ELF-1 (cell line): ENCODE results near the gene PARP1.
"Not testable (repeated sequence)": the region's sequence is repeated elsewhere in the genome, so short reads cannot be mapped to it uniquely, and the experiment has no call there.

Experiments used
- DNase-seq: peaks from one replicate; pipeline ENCODE4 v3.0.0-alpha.2; 2016; ENCODE audit warnings: low read depth, low spot score

Gene PARP1

GRCh38 chr1:226355016-226355415 lies 52.9 kb downstream of the PARP1 start:
- no peak for DNase-seq

- no peak for DNase-seq
Measured at GRCh38 chr1:226353698-226354525, 54.0 kb downstream of the PARP1 start.

- no peak for DNase-seq
Measured at GRCh38 chr1:226351709-226352108, 56.2 kb downstream of the PARP1 start.

GRCh38 chr1:226350519-226350865 lies 57.4 kb downstream of the PARP1 start:
- DNase-seq: no peak

GRCh38 chr1:226349801-226350518 lies 57.9 kb downstream of the PARP1 start:
- DNase-seq: no peak

GRCh38 chr1:226349081-226349480 lies 58.8 kb downstream of the PARP1 start:
- DNase-seq: no peak

- no peak for DNase-seq
Measured at GRCh38 chr1:226344441-226345259, 63.2 kb downstream of the PARP1 start.

GRCh38 chr1:226342656-226343055 lies 65.2 kb downstream of the PARP1 start:
- no peak for DNase-seq

- DNase-seq: not testable (repeated sequence)
Measured at GRCh38 chr1:226340111-226340510, 67.8 kb downstream of the PARP1 start.

- DNase-seq: no peak
Measured at GRCh38 chr1:226337276-226337875, 70.5 kb downstream of the PARP1 start.

- DNase-seq: no peak
Measured at GRCh38 chr1:226335661-226336060, 72.2 kb downstream of the PARP1 start.

- no peak for DNase-seq
Measured at GRCh38 chr1:226332947-226333346, 74.9 kb downstream of the PARP1 start.

GRCh38 chr1:226329237-226329636 lies 78.7 kb downstream of the PARP1 start:
- DNase-seq: no peak

GRCh38 chr1:226327761-226328162 lies 80.1 kb downstream of the PARP1 start:
- peak; percentile 57 for DNase-seq

GRCh38 chr1:226325178-226325577 lies 82.7 kb downstream of the PARP1 start:
- no peak for DNase-seq

- no peak for DNase-seq
Measured at GRCh38 chr1:226324479-226324878, 83.4 kb downstream of the PARP1 start.

GRCh38 chr1:226322986-226323385 lies 84.9 kb downstream of the PARP1 start:
- peak; percentile 31 for DNase-seq

GRCh38 chr1:226320930-226321329 lies 87.0 kb downstream of the PARP1 start:
- DNase-seq: no peak

GRCh38 chr1:226318471-226318870 lies 89.4 kb downstream of the PARP1 start:
- no peak for DNase-seq

- DNase-seq: no peak
Measured at GRCh38 chr1:226314055-226314454, 93.8 kb downstream of the PARP1 start.

- DNase-seq: no peak
Measured at GRCh38 chr1:226312065-226312464, 95.8 kb downstream of the PARP1 start.

GRCh38 chr1:226311376-226311775 lies 96.5 kb downstream of the PARP1 start:
- no peak for DNase-seq
